Astrocyte of the hippocampus (primary cell): ENCODE results near the gene BCAP31.
"Not testable (repeated sequence)": the region's sequence is repeated elsewhere in the genome, so short reads cannot be mapped to it uniquely, and the experiment has no call there.

Source experiments
- DNase-seq: peaks from one replicate; pipeline ENCODE4 v3.0.0; 2011; ENCODE audit warnings: low read depth, low spot score

BCAP31 gene

GRCh38 chrX:153735274-153735673, 11.1 kb upstream of the BCAP31 start:
- peak; percentile 12 for DNase-seq

GRCh38 chrX:153734871-153735270, 10.7 kb upstream of the BCAP31 start:
- DNase-seq, result no peak

- no peak for DNase-seq
Observed at GRCh38 chrX:153733651-153734240, 9.6 kb upstream of the BCAP31 start.

GRCh38 chrX:153732401-153732800, 8.2 kb upstream of the BCAP31 start:
- no peak for DNase-seq

- DNase-seq, result no peak
Observed at GRCh38 chrX:153731845-153732215, 7.6 kb upstream of the BCAP31 start.

- DNase-seq, result no peak
Observed at GRCh38 chrX:153731117-153731844, 7.1 kb upstream of the BCAP31 start.

GRCh38 chrX:153730115-153730514, 5.9 kb upstream of the BCAP31 start:
- DNase-seq, result not testable (repeated sequence)

- DNase-seq, result no peak
Observed at GRCh38 chrX:153728951-153729631, 4.9 kb upstream of the BCAP31 start.

GRCh38 chrX:153728095-153728494, 3.9 kb upstream of the BCAP31 start:
- DNase-seq, result no peak

GRCh38 chrX:153727123-153727931, 3.1 kb upstream of the BCAP31 start:
- DNase-seq, result peak; percentile 56

GRCh38 chrX:153726286-153727122, 2.3 kb upstream of the BCAP31 start:
- DNase-seq, result peak; percentile 61

GRCh38 chrX:153725832-153726285, 1.7 kb upstream of the BCAP31 start:
- DNase-seq, result no peak

GRCh38 chrX:153725039-153725831, 1.0 kb upstream of the BCAP31 start:
- DNase-seq, result peak; percentile 7

GRCh38 chrX:153723351-153724251, 586 bp downstream of the BCAP31 start:
- peak; percentile 66 for DNase-seq

- no peak for DNase-seq
Observed at GRCh38 chrX:153722704-153723350, 1.4 kb downstream of the BCAP31 start.

GRCh38 chrX:153719701-153720100, 4.5 kb downstream of the BCAP31 start:
- DNase-seq, result no peak

GRCh38 chrX:153719238-153719637, 4.9 kb downstream of the BCAP31 start:
- DNase-seq, result no peak

- DNase-seq, result no peak
Observed at GRCh38 chrX:153717445-153717844, 6.7 kb downstream of the BCAP31 start.

GRCh38 chrX:153714256-153714655, 9.9 kb downstream of the BCAP31 start:
- no peak for DNase-seq
